Ishikawa (cell line): Measurements from ENCODE around the gene VPS39.

Experiments
- CEBPB ChIP-seq: IDR thresholded peaks from 2 replicates; pipeline ENCODE4 v1.6.1; 2012
- EGR1 ChIP-seq: IDR thresholded peaks from 2 replicates; pipeline ENCODE4 v1.6.1; 2012
- EP300 ChIP-seq: IDR thresholded peaks from 2 replicates; pipeline ENCODE4 v1.6.1; 2012; ENCODE audit warnings: borderline replicate concordance
- FOXM1 ChIP-seq: IDR thresholded peaks from 2 replicates; pipeline ENCODE4 v1.6.1; 2012; ENCODE audit warnings: low read depth, borderline replicate concordance
- MAX ChIP-seq: IDR thresholded peaks from 2 replicates; pipeline ENCODE4 v1.6.1; 2012
- NFIC ChIP-seq: IDR thresholded peaks from 2 replicates; pipeline ENCODE4 v1.6.1; 2012
- RAD21 ChIP-seq: IDR thresholded peaks from 2 replicates; pipeline ENCODE4 v1.6.1; 2012; ENCODE audit warnings: low read depth
- REST ChIP-seq: IDR thresholded peaks from 2 replicates; pipeline ENCODE4 v1.6.1; 2012; ENCODE audit warnings: low read depth, mild to moderate bottlenecking
- TAF1 ChIP-seq: IDR thresholded peaks from 2 replicates; pipeline ENCODE4 v1.6.1; 2012; ENCODE audit warnings: low read depth, mild to moderate bottlenecking
- TCF12 ChIP-seq: IDR thresholded peaks from 2 replicates; pipeline ENCODE4 v1.6.1; 2012; ENCODE audit warnings: low read depth
- TEAD4 ChIP-seq: IDR thresholded peaks from 2 replicates; pipeline ENCODE4 v1.6.1; 2012
- USF1 ChIP-seq: IDR thresholded peaks from 2 replicates; pipeline ENCODE4 v1.6.1; 2012
- YY1 ChIP-seq: IDR thresholded peaks from 2 replicates; pipeline ENCODE4 v1.6.1; 2012; ENCODE audit warnings: low read depth

GRCh38 chr15:42182328-42182886 lies 25.7 kb downstream of the VPS39 start:
- TF ChIP-seq EP300 = no peak
- TF ChIP-seq EGR1 = no peak
- no peak for TF ChIP-seq REST
- TF ChIP-seq RAD21 = no peak
- no peak for TF ChIP-seq CEBPB
- no peak for TF ChIP-seq FOXM1
- no peak for TF ChIP-seq TEAD4
- TF ChIP-seq USF1 = no peak
- no peak for TF ChIP-seq TCF12
- TF ChIP-seq NFIC = no peak
- TF ChIP-seq MAX = no peak
- no peak for TF ChIP-seq TAF1
- no peak for TF ChIP-seq YY1
